Ovary (tissue), 9 donors: ENCODE measurements around the gene DOC2A. TPM values are rescaled to one million over a fixed set of nuclear protein-coding genes. Genes with fewer than 3 reads are reported as not detected.

Experiments
- DNase-seq, 5 donors: peaks; one replicate each; pipeline ENCODE4 v3.0.0-alpha.2; 2019 to 2020
- H3K27ac ChIP-seq, 2 donors: fragments of 200-600 bp; one replicate each; pipeline versions ENCODE4 v1.5.1 to v1.8.0; 2019 to 2022
- H3K27me3 ChIP-seq: fragments of 200-600 bp; one replicate; pipeline ENCODE4 v1.8.0; 2022
- H3K36me3 ChIP-seq: fragments of 200-600 bp; sonication (generic); one replicate; pipeline ENCODE4 v1.5.1; 2019
- H3K4me1 ChIP-seq: one replicate; pipeline ENCODE4 v1.8.1; 2013; ENCODE audit warnings: mild to moderate bottlenecking, moderate library complexity; ENCODE audit not compliant: insufficient read depth
- H3K4me3 ChIP-seq: fragments of 200-600 bp; sonication (generic); one replicate; pipeline ENCODE4 v1.5.1; 2017
- H3K9me3 ChIP-seq, 2 donors: fragments of 200-600 bp in 1 of 2; sonication (generic) in 1 of 2; one replicate each; pipeline versions ENCODE4 v1.5.1 to v1.8.1; 2013 to 2019; ENCODE audit warnings: mild to moderate bottlenecking in 1 of 2, moderate library complexity in 1 of 2
- CTCF ChIP-seq, 3 donors: fragments of 450-650 bp in 2 of 3; fragments of 200-600 bp in 1 of 3; IDR thresholded peaks; one replicate each; pipeline versions ENCODE4 v1.5.1 to v1.8.0; 2016 to 2022; ENCODE audit warnings: antibody characterized with exemption in 3 of 3, mild to moderate bottlenecking in 1 of 3
- EP300 ChIP-seq: sonication (generic); formaldehyde crosslinking; IDR thresholded peaks from one replicate; pipeline ENCODE4 v1.6.1; 2017; ENCODE audit warnings: antibody characterized with exemption
- POLR2A ChIP-seq: fragments of 450-650 bp; IDR thresholded peaks from one replicate; pipeline ENCODE4 v1.6.1; 2017; ENCODE audit warnings: antibody characterized with exemption, mild to moderate bottlenecking, moderate library complexity
- WGBS, 3 donors: extraction: QIAGEN DNeasy Blood & Tissue Kit in 1 of 3; methylation state at CpG; one replicate each; pipeline versions ENCODE4 v1.1.5 to v1.1.7; 2013 to 2017; 5-methylcytosine and 5-hydroxymethylcytosine counted together
- intact Hi-C, 4 donors: fragments of 100-400 bp; cut with DNase I; formaldehyde crosslinking; loops; one replicate each; pipeline versions ENCODE4 v1.11.0 to v1.15.1; 2022 to 2023
- polyA plus RNA-seq, 2 donors: library from polyadenylated mRNA; stranded (reverse); fragments of 200-250 nt in 1 of 2; fragments of 350-450 nt in 1 of 2; fragmentation: Illumina TruSeq in 1 of 2; extraction: RNeasy Lipid Tissue Mini Kit (QIAGEN cat#74804) in 1 of 2; gene quantifications; one replicate each; pipeline ENCODE4 v1.2.3, GENCODE V29; 2013 to 2014
- total RNA-seq, 7 donors: library from RNA; depleted of rRNA in 2 of 7; stranded (reverse); fragments of >200 nt in 2 of 7; fragmentation: NEBNext Ultra II Directional in 3 of 7; extraction: Animal tissue kit (Norgen Biotek cat#: 25700) in 3 of 7; gene quantifications; one replicate each; pipeline versions ENCODE4 v1.1.0 to v1.2.4, GENCODE V29; 2016 to 2023
- donor health status: DM: no; HTN: no; CAD: no; lungs with moderate emphysema.
- donor health status: DM: no; HTN: no; CAD: no.
- donor health status: Bipolar disorder and iron deficiency.
- donor health status: DM: yes; HTN: yes; CAD: no.
- donor health status: DM: no; HTN: no; CAD: no.
- donor health status: DM: yes; HTN: yes; CAD: no.

The DOC2A gene
- total and polyA plus RNA-seq, 9 donors, result 1.4 to 7.2 (median 3.7) TPM

- 78 to 84% (median 84%) methylated on average over 24 of the region's 24 CpGs for WGBS, 3 donors
- intact Hi-C loops, result no loop called here
Observed at GRCh38 chr16:29982560-29983419, 28.0 kb downstream of the DOC2A start.

GRCh38 chr16:29978564-29979270 is 32.1 kb downstream of the DOC2A start:
- Histone ChIP-seq H3K27me3 (no peaks in the 10 kb centered on the region), H3K27ac (no peak overlapping the region), H3K36me3 (no peaks in the 10 kb centered on the region), H3K9me3 (no peaks in the 10 kb centered on the region), H3K4me1 (peaks cover 13% of the 10 kb centered on the region), H3K4me3 (no peak overlapping the region)
- TF ChIP-seq POLR2A, result no peak
- TF ChIP-seq EP300, result no peak
- TF ChIP-seq CTCF (IDR thresholded peaks at IDR 0.05), result no peak
- intact Hi-C loops, result no loop called here
- 84 to 87% (median 86%) methylated on average over 9 of the region's 9 CpGs for WGBS, 3 donors
- peak in 2 of 5 donors; percentile 8 to 17 for DNase-seq

More at GRCh38 chr16:29982560-29983419, 28.0 kb downstream of the DOC2A start:
- no peaks in the 10 kb centered on the region for H3K27me3 ChIP-seq
- TF ChIP-seq CTCF (IDR thresholded peaks at IDR 0.05), result no peak
- no peak for TF ChIP-seq EP300
- no peak for TF ChIP-seq POLR2A
- no peak overlapping the region for H3K4me3 ChIP-seq
- no peaks in the 10 kb centered on the region for H3K4me1 ChIP-seq
- DNase-seq, result peak in 1 of 5 donors; percentile 24
- H3K27ac ChIP-seq, result no peak overlapping the region
- no peaks in the 10 kb centered on the region for H3K36me3 ChIP-seq
- no peaks in the 10 kb centered on the region for H3K9me3 ChIP-seq

- Histone ChIP-seq H3K4me1 (peaks cover 13% of the 10 kb centered on the region), H3K4me3 (no peak overlapping the region), H3K27me3 (no peaks in the 10 kb centered on the region), H3K36me3 (no peaks in the 10 kb centered on the region), H3K27ac (no peak overlapping the region), H3K9me3 (no peaks in the 10 kb centered on the region)
- WGBS, 3 donors, result 88 to 90% (median 89%) methylated on average over 9 of the region's 9 CpGs
- peak in 2 of 5 donors; percentile 10 to 14 for DNase-seq
- TF ChIP-seq CTCF (IDR thresholded peaks at IDR 0.05) (no peak), EP300 (no peak), POLR2A (no peak)
- intact Hi-C loops, result no loop called here
Observed at GRCh38 chr16:29978081-29978480, 32.7 kb downstream of the DOC2A start.

- intact Hi-C loops, result no loop called here
- H3K27ac ChIP-seq, result no peak overlapping the region
Observed at GRCh38 chr16:29977063-29977825, 33.6 kb downstream of the DOC2A start.

More at GRCh38 chr16:29977063-29977825, 33.6 kb downstream of the DOC2A start:
- 59 to 65% (median 64%) methylated on average over 9 of the region's 9 CpGs for WGBS, 3 donors
- H3K27me3 ChIP-seq, result no peaks in the 10 kb centered on the region
- H3K4me3 ChIP-seq, result no peak overlapping the region
- H3K36me3 ChIP-seq, result no peaks in the 10 kb centered on the region
- peaks cover 13% of the 10 kb centered on the region for H3K4me1 ChIP-seq
- no peaks in the 10 kb centered on the region for H3K9me3 ChIP-seq
- DNase-seq, result peak in 2 of 5 donors; percentile 10 to 31
- TF ChIP-seq POLR2A (no peak), EP300 (no peak), CTCF (IDR thresholded peaks at IDR 0.05) (no peak)
